ENCODE measurements around the gene CTNNA2.

DNA sequence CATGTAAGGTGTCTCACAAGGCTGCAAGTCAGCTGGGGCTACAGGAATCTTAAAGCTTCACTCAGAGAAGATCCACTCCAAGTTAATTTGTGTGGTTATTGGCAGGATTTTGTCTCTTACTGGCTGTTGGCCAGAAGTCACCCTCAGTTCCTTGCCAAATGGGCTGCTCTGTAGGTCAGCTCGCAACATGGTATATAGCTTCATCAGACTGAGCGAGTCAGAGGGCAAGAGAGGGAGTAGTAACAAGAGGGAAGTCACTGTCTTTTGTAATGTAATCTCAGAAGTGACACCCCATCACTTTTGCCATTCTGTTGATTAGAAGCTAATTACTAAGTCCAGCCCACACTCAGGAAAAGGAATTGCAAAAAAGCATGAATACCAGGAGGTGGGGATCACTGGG lies 672.2 kb downstream of the CTNNA2 start:
- TF ChIP-seq POLR2A (IDR thresholded peaks at IDR 0.05; ENCODE audit: control extremely low read depth in 1 of 2, low read depth in 2 of 2, low read length in 2 of 2) (no peak), SIX5 (IDR thresholded peaks at IDR 0.05; ENCODE audit: low read depth, low read length) (no peak), RAD21 (IDR thresholded peaks at IDR 0.05 in 1 of 2, conservative IDR thresholded peaks at IDR 0.05 in 1 of 2; ENCODE audit: low read depth in 2 of 2, low read length in 2 of 2) (no peak), SP2 (IDR thresholded peaks at IDR 0.05; ENCODE audit: low read length) (no peak), EZH2 (IDR thresholded peaks at IDR 0.05; ENCODE audit: low read depth, low read length, severe bottlenecking) (no peak), JUND (IDR thresholded peaks at IDR 0.05; ENCODE audit: low read length) (no peak)
- TF ChIP-seq, protein P1, sequence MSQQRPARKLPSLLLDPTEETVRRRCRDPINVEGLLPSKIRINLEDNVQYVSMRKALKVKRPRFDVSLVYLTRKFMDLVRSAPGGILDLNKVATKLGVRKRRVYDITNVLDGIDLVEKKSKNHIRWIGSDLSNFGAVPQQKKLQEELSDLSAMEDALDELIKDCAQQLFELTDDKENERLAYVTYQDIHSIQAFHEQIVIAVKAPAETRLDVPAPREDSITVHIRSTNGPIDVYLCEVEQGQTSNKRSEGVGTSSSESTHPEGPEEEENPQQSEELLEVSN (IDR thresholded peaks at IDR 0.05) = no peak
- TF ChIP-seq, protein P2, sequence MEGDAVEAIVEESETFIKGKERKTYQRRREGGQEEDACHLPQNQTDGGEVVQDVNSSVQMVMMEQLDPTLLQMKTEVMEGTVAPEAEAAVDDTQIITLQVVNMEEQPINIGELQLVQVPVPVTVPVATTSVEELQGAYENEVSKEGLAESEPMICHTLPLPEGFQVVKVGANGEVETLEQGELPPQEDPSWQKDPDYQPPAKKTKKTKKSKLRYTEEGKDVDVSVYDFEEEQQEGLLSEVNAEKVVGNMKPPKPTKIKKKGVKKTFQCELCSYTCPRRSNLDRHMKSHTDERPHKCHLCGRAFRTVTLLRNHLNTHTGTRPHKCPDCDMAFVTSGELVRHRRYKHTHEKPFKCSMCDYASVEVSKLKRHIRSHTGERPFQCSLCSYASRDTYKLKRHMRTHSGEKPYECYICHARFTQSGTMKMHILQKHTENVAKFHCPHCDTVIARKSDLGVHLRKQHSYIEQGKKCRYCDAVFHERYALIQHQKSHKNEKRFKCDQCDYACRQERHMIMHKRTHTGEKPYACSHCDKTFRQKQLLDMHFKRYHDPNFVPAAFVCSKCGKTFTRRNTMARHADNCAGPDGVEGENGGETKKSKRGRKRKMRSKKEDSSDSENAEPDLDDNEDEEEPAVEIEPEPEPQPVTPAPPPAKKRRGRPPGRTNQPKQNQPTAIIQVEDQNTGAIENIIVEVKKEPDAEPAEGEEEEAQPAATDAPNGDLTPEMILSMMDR (IDR thresholded peaks at IDR 0.05; ENCODE audit: control extremely low read depth in 1 of 3, insufficient read depth in 1 of 3, low read depth in 1 of 3, low read length in 3 of 3) = no peak

All from H1 (cell line).